HEK293T (cell line): ENCODE data around the gene VCX.
"Not testable (repeated sequence)": the region's sequence is repeated elsewhere in the genome, so short reads cannot be mapped to it uniquely, and the experiment has no call there.

ENCODE experiments used
- CTCF ChIA-PET: fragments of 350-600 bp; formaldehyde crosslinking; extraction: SDS; loops from one replicate; lab custom pipeline; 2021; ENCODE audit warnings: antibody characterized with exemption, inconsistent platforms; lab: Yijun Ruan, JAX
- POLR2A ChIA-PET: fragments of 350-600 bp; formaldehyde crosslinking; extraction: SDS; loops from one replicate; lab custom pipeline; 2020; ENCODE audit warnings: antibody characterized with exemption, inconsistent platforms; lab: Yijun Ruan, JAX
- DNase-seq: peaks from one replicate; pipeline ENCODE4 v3.0.0; 2012; ENCODE audit warnings: mixed read lengths; ENCODE audit errors: extremely low spot score
- ARNT ChIP-seq: fragments of 450-650 bp; IDR thresholded peaks from 2 replicates; pipeline ENCODE4 v1.6.1; 2017; ENCODE audit warnings: mild to moderate bottlenecking
- BHLHE40 ChIP-seq: fragments of 450-650 bp; IDR thresholded peaks from 2 replicates; pipeline ENCODE4 v1.6.1; 2016; ENCODE audit warnings: mild to moderate bottlenecking, moderate library complexity, borderline replicate concordance
- CTBP1 ChIP-seq: fragments of 450-650 bp; IDR thresholded peaks from 2 replicates; pipeline ENCODE4 v1.6.1; 2016; ENCODE audit warnings: borderline replicate concordance
- ELF4 ChIP-seq: fragments of 450-650 bp; IDR thresholded peaks from 2 replicates; pipeline ENCODE4 v1.6.1; 2017; ENCODE audit warnings: antibody characterized with exemption
- FOXA1 ChIP-seq: fragments of 450-650 bp; IDR thresholded peaks from 2 replicates; pipeline ENCODE4 v1.6.1; 2016; ENCODE audit warnings: mild to moderate bottlenecking
- FOXK2 ChIP-seq: fragments of 450-650 bp; IDR thresholded peaks from 2 replicates; pipeline ENCODE4 v1.6.1; 2016; ENCODE audit warnings: mild to moderate bottlenecking
- FOXM1 ChIP-seq: fragments of 450-650 bp; IDR thresholded peaks from 2 replicates; pipeline ENCODE4 v1.6.1; 2017; ENCODE audit warnings: mild to moderate bottlenecking, borderline replicate concordance
- HDGF ChIP-seq: fragments of 450-650 bp; IDR thresholded peaks from 2 replicates; pipeline ENCODE4 v1.6.1; 2017; ENCODE audit warnings: antibody characterized with exemption, borderline replicate concordance
- L3MBTL2 ChIP-seq: fragments of 450-650 bp; conservative IDR thresholded peaks from 2 replicates; pipeline ENCODE4 v1.6.1; 2016; ENCODE audit warnings: mild to moderate bottlenecking
- LEF1 ChIP-seq: fragments of 450-650 bp; IDR thresholded peaks from 2 replicates; pipeline ENCODE4 v1.6.1; 2017; ENCODE audit warnings: mild to moderate bottlenecking, borderline replicate concordance
- NFRKB ChIP-seq: fragments of 450-650 bp; IDR thresholded peaks from 2 replicates; pipeline ENCODE4 v1.6.1; 2016; ENCODE audit warnings: mild to moderate bottlenecking, moderate library complexity
- PKNOX1 ChIP-seq: fragments of 450-650 bp; IDR thresholded peaks from 2 replicates; pipeline ENCODE4 v1.6.1; 2016
- SP1 ChIP-seq: fragments of 450-650 bp; IDR thresholded peaks from 2 replicates; pipeline ENCODE4 v1.6.1; 2017
- SUZ12 ChIP-seq: fragments of 450-650 bp; IDR thresholded peaks from 2 replicates; pipeline ENCODE4 v1.6.1; 2016; ENCODE audit warnings: mild to moderate bottlenecking
- TARDBP ChIP-seq: fragments of 450-650 bp; IDR thresholded peaks from 2 replicates; pipeline ENCODE4 v1.6.1; 2016
- ZNF384 ChIP-seq: fragments of 450-650 bp; IDR thresholded peaks from 2 replicates; pipeline ENCODE4 v1.6.1; 2016

VCX gene

GRCh38 chrX:7842871-7843270 is at the start of gene VCX:
Gene VCX, plus strand, starts transcription at chrX:7843171. Its CDS starts 33 bp downstream, at chrX:7843204.
- CTCF ChIA-PET, DNase-seq, POLR2A ChIA-PET: not testable (repeated sequence)

DNA sequence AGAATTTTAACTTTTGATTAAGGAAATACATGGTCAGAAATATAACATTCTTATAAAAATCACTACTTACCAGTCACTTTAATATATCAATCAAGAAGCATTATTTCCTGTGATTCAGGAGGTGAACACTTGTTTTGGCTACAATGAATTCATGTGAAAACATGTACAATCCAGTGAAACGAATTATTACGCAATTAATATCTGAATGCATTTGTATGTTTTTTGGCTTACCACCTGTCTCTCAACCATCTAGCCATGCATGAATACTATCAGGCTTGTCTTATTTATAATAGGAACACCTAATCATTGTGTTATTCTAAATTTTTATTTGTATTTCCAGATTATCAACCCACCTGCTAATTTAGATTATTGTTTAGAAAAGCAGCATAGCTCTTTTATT is 44.6 kb upstream of the VCX start:
- POLR2A ChIA-PET, result no interaction called here
- CTCF ChIA-PET, result no interaction called here
- no peak for DNase-seq
- TF ChIP-seq ZNF384, result no peak
- TF ChIP-seq SP1, result no peak

- no peak for TF ChIP-seq ZNF384
- TF ChIP-seq BHLHE40, result no peak
- TF ChIP-seq FOXM1, result no peak
- no peak for TF ChIP-seq SUZ12
- no peak for TF ChIP-seq HDGF
- TF ChIP-seq LEF1, result no peak
- TF ChIP-seq SP1, result no peak
- no peak for TF ChIP-seq FOXA1
- no peak for TF ChIP-seq PKNOX1
- TF ChIP-seq FOXK2, result no peak
- no peak for TF ChIP-seq ELF4
- POLR2A ChIA-PET, result no interaction called here
- no peak for DNase-seq
Measured at GRCh38 chrX:7801711-7802110, 41.3 kb upstream of the VCX start.

GRCh38 chrX:7815166-7815805 is 27.7 kb upstream of the VCX start:
- TF ChIP-seq BHLHE40, result no peak
- TF ChIP-seq ELF4, result no peak
- TF ChIP-seq FOXA1, result no peak
- TF ChIP-seq NFRKB, result no peak
- TF ChIP-seq FOXK2, result no peak
- no peak for TF ChIP-seq ZNF384
- no peak for TF ChIP-seq ARNT
- TF ChIP-seq FOXM1, result no peak
- no peak for TF ChIP-seq SUZ12
- no peak for TF ChIP-seq HDGF
- POLR2A ChIA-PET, result no interaction called here
- DNase-seq, result no peak
- CTCF ChIA-PET, result no interaction called here

More at GRCh38 chrX:7801711-7802110, 41.3 kb upstream of the VCX start:
- CTCF ChIA-PET, result no interaction called here

- ChIA-PET CTCF (interaction anchor here (0.7 kb wide), 1 partner anchor 645 kb away, joined by 3 read pairs; no protein-coding TSS in a partner anchor), POLR2A (no interaction called here)
- peak; percentile 5 for DNase-seq
- TF ChIP-seq FOXK2, result no peak
- TF ChIP-seq HDGF, result no peak
- TF ChIP-seq L3MBTL2, result no peak
- TF ChIP-seq NFRKB, result no peak
- TF ChIP-seq FOXM1, result no peak
- TF ChIP-seq PKNOX1, result no peak
- no peak for TF ChIP-seq ZNF384
- TF ChIP-seq SP1, result no peak
- no peak for TF ChIP-seq SUZ12
- TF ChIP-seq LEF1, result no peak
- no peak for TF ChIP-seq ELF4
- no peak for TF ChIP-seq ARNT
- no peak for TF ChIP-seq CTBP1
- TF ChIP-seq BHLHE40, result no peak
- no peak for TF ChIP-seq FOXA1
- no peak for TF ChIP-seq TARDBP
Measured at GRCh38 chrX:7828594-7828993, 14.4 kb upstream of the VCX start.

DNA sequence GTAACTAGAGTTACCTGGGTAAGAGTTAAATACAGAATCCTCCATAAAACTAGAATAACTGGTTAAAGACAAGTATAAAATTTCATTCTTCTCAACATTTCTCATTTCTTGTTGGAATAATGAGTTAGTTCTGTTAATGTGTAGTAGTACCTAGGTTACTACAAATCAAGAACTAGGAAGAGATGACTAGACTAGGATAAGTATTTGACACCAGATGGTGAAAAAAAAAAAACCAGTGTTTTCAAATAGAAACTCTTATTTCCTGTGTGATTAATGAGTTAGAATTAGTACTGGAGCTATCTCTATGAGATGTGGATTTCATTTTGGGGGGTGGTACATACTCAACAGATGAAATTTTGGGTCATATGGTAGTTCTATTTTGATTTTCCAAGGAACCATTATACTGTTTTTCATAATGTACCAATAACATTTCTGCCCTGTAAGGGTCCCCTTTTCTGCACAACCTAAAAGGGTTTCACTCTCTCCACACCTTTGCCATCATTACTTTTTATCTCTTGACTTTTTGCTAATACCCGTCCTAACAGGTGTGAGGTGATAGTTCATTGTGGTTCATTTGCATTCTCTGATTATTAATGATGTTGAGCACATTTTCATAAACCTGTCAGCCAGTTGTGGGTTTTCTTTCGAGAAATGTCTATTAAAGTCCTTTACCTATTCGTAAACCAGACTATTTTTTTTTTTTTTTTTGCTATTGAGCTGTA is 1.7 kb upstream of the VCX start:
- DNase-seq, result no peak
- ChIA-PET POLR2A (no interaction called here), CTCF (interaction anchor here (0.7 kb wide), 1 partner anchor 112 kb away, joined by 3 read pairs; no protein-coding TSS in a partner anchor)
- TF ChIP-seq SUZ12 (no peak), FOXK2 (no peak), L3MBTL2 (no peak), CTBP1 (no peak), FOXM1 (no peak), ELF4 (no peak), TARDBP (no peak), LEF1 (no peak), ARNT (no peak), HDGF (no peak), FOXA1 (no peak), SP1 (no peak), PKNOX1 (no peak), ZNF384 (no peak), NFRKB (no peak), BHLHE40 (no peak)
